HepG2 (cell line): ENCODE results near the gene KLHL3.

Source experiments
- CAMTA2 ChIP-seq: sonication (generic); formaldehyde crosslinking; IDR thresholded peaks from 2 replicates; pipeline ENCODE4 v1.4.0; 2020; ENCODE audit warnings: mild to moderate bottlenecking, missing genetic modification reagents, borderline replicate concordance
- GFI1 ChIP-seq: sonication (generic); formaldehyde crosslinking; IDR thresholded peaks from 2 replicates; pipeline ENCODE4 v1.5.0; 2020; ENCODE audit warnings: missing genetic modification reagents, mild to moderate bottlenecking, borderline replicate concordance
- RORA ChIP-seq: sonication (generic); formaldehyde crosslinking; IDR thresholded peaks from 2 replicates; pipeline ENCODE4 v1.5.0; 2020; ENCODE audit warnings: mild to moderate bottlenecking, missing genetic modification reagents, moderate library complexity
- ZNF589 ChIP-seq: sonication (generic); formaldehyde crosslinking; conservative IDR thresholded peaks from 2 replicates; pipeline ENCODE4 v1.8.0; 2022; ENCODE audit warnings: mild to moderate bottlenecking, moderate library complexity, missing genetic modification reagents
- ZNF703 ChIP-seq: sonication (generic); formaldehyde crosslinking; IDR thresholded peaks from 2 replicates; pipeline ENCODE4 v1.5.1; 2020; ENCODE audit warnings: missing genetic modification reagents, mild to moderate bottlenecking, moderate library complexity, borderline replicate concordance

- TF ChIP-seq CAMTA2 (no peak), RORA (CRISPR knock-in tag) (no peak), ZNF589 (no peak), GFI1 (CRISPR knock-in tag) (no peak), ZNF703 (CRISPR knock-in tag) (no peak)
These were observed 4.7 kb downstream of the KLHL3 start for GRCh38 chr5:137731176-137731575.
